Measurements from ENCODE around the gene RYK.

The RYK gene

GRCh38 chr3:134190250-134190649 lies 60.4 kb downstream of the RYK start:
- H3K4me3 ChIP-seq (replicated peaks in 1 of 2; ENCODE audit: low read depth in 2 of 2, low read length in 2 of 2): no peak overlapping the region
- TF ChIP-seq, protein P1, sequence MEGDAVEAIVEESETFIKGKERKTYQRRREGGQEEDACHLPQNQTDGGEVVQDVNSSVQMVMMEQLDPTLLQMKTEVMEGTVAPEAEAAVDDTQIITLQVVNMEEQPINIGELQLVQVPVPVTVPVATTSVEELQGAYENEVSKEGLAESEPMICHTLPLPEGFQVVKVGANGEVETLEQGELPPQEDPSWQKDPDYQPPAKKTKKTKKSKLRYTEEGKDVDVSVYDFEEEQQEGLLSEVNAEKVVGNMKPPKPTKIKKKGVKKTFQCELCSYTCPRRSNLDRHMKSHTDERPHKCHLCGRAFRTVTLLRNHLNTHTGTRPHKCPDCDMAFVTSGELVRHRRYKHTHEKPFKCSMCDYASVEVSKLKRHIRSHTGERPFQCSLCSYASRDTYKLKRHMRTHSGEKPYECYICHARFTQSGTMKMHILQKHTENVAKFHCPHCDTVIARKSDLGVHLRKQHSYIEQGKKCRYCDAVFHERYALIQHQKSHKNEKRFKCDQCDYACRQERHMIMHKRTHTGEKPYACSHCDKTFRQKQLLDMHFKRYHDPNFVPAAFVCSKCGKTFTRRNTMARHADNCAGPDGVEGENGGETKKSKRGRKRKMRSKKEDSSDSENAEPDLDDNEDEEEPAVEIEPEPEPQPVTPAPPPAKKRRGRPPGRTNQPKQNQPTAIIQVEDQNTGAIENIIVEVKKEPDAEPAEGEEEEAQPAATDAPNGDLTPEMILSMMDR (IDR thresholded peaks at IDR 0.05; ENCODE audit: low read depth, low read length): peak; percentile 9
- DNase-seq (ENCODE audit: low read depth in 2 of 2): no peak

GRCh38 chr3:134189849-134190248 lies 60.8 kb downstream of the RYK start:
- TF ChIP-seq, protein P1 (IDR thresholded peaks at IDR 0.05; ENCODE audit: low read depth, low read length): no peak
- no peak overlapping the region for H3K4me3 ChIP-seq (replicated peaks in 1 of 2; ENCODE audit: low read depth in 2 of 2, low read length in 2 of 2)
- peak in 1 of 2 donors; percentile 13 for DNase-seq (ENCODE audit: low read depth in 2 of 2)

GRCh38 chr3:134186391-134186790 lies 64.3 kb downstream of the RYK start:
- H3K4me3 ChIP-seq (replicated peaks in 1 of 2; ENCODE audit: low read depth in 2 of 2, low read length in 2 of 2): no peak overlapping the region
- TF ChIP-seq, protein P1 (IDR thresholded peaks at IDR 0.05; ENCODE audit: low read depth, low read length): no peak
- DNase-seq (ENCODE audit: low read depth in 2 of 2): no peak

DNA sequence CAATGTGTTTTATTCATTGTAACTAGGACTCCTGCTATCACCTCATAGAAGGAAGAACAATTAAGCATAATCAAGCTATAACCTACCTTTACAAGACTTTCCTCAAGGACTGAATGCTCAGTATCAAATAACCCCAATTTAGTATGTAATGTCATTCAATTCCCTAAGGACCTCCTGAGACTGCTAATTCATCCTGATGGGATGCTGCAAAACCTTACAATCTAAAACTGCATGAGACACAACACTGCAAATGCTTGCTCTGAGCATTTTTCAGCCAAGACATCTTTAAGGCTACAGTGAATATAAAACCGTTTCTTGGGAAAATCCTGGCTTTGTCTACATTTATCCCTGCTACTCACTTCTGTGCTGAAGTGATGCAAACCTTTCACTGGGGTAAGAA lies 69.9 kb downstream of the RYK start:
- no peak overlapping the region for H3K4me3 ChIP-seq (replicated peaks in 1 of 2; ENCODE audit: low read depth in 2 of 2, low read length in 2 of 2)
- DNase-seq (ENCODE audit: low read depth in 2 of 2): no peak
- TF ChIP-seq, protein P1 (IDR thresholded peaks at IDR 0.05; ENCODE audit: low read depth, low read length): no peak

- TF ChIP-seq, protein P1 (IDR thresholded peaks at IDR 0.05; ENCODE audit: low read depth, low read length): no peak
- no peak for DNase-seq (ENCODE audit: low read depth in 2 of 2)
- no peak overlapping the region for H3K4me3 ChIP-seq (replicated peaks in 1 of 2; ENCODE audit: low read depth in 2 of 2, low read length in 2 of 2)
These were observed 71.2 kb downstream of the RYK start for GRCh38 chr3:134179508-134179907.

- no peak overlapping the region for H3K4me3 ChIP-seq (replicated peaks in 1 of 2; ENCODE audit: low read depth in 2 of 2, low read length in 2 of 2)
- DNase-seq (ENCODE audit: low read depth in 2 of 2): no peak
- TF ChIP-seq, protein P1 (IDR thresholded peaks at IDR 0.05; ENCODE audit: low read depth, low read length): no peak
These were observed 87.6 kb downstream of the RYK start for GRCh38 chr3:134163096-134163495.

GRCh38 chr3:134161898-134162615 lies 88.6 kb downstream of the RYK start:
- H3K4me3 ChIP-seq (replicated peaks in 1 of 2; ENCODE audit: low read depth in 2 of 2, low read length in 2 of 2): no peak overlapping the region
- TF ChIP-seq, protein P1 (IDR thresholded peaks at IDR 0.05; ENCODE audit: low read depth, low read length): no peak
- no peak for DNase-seq (ENCODE audit: low read depth in 2 of 2)
